DOHH2 (cell line): Measurements from ENCODE around the gene ME3.

Experiments used
- H3F3A ChIP-seq: fragments of 200-600 bp; sonication (generic), shearing (Covaris generic); 2 replicates; pipeline ENCODE4 v1.6.0; 2016; ENCODE audit warnings: antibody characterized with exemption, mild to moderate bottlenecking; ENCODE audit not compliant: control insufficient read depth, insufficient read depth
- H3K27ac ChIP-seq: fragments of 200-600 bp; sonication (generic); 2 replicates; pipeline ENCODE4 v1.5.1; 2014; ENCODE audit warnings: low read depth, mild to moderate bottlenecking, low read length, moderate library complexity
- H3K27me3 ChIP-seq: fragments of 200-600 bp; sonication (generic); 2 replicates; pipeline ENCODE4 v1.6.1; 2014; ENCODE audit warnings: mild to moderate bottlenecking, low read length, mixed read lengths; ENCODE audit not compliant: control insufficient read depth
- H3K36me3 ChIP-seq: fragments of 200-600 bp; sonication (generic); 2 replicates; pipeline ENCODE4 v1.6.1; 2014; ENCODE audit warnings: mild to moderate bottlenecking, low read length, moderate library complexity, mixed read lengths; ENCODE audit not compliant: control insufficient read depth
- H3K4me1 ChIP-seq: fragments of 200-600 bp; sonication (generic); 2 replicates; pipeline ENCODE4 v1.6.1; 2014; ENCODE audit warnings: mild to moderate bottlenecking, low read length, mixed read lengths; ENCODE audit not compliant: control insufficient read depth
- H3K4me2 ChIP-seq: fragments of 200-600 bp; sonication (generic); 2 replicates; pipeline ENCODE4 v1.6.0; 2014; ENCODE audit warnings: mild to moderate bottlenecking, low read length, moderate library complexity
- H3K4me3 ChIP-seq: fragments of 200-600 bp; sonication (generic); 2 replicates; pipeline ENCODE4 v1.5.1; 2014; ENCODE audit warnings: mild to moderate bottlenecking, low read length, mixed read lengths
- H3K79me2 ChIP-seq: fragments of 200-600 bp; sonication (generic); 2 replicates; pipeline ENCODE4 v1.6.1; 2014; ENCODE audit warnings: mild to moderate bottlenecking, low read length, mixed read lengths; ENCODE audit not compliant: control insufficient read depth
- H3K9me2 ChIP-seq: fragments of 200-600 bp; sonication (generic); replicated peaks from 2 replicates; pipeline ENCODE4 v1.6.1; 2014; ENCODE audit warnings: mild to moderate bottlenecking, low read length, mixed read lengths; ENCODE audit not compliant: control insufficient read depth
- H3K9me3 ChIP-seq: fragments of 200-600 bp; sonication (generic); 2 replicates; pipeline ENCODE4 v1.6.1; 2014; ENCODE audit warnings: antibody characterized with exemption, low read length, mixed read lengths; ENCODE audit not compliant: control insufficient read depth, insufficient read depth
- H4K20me1 ChIP-seq: fragments of 200-600 bp; sonication (generic); 2 replicates; pipeline ENCODE4 v1.6.0; 2014; ENCODE audit warnings: low read depth, mild to moderate bottlenecking, antibody characterized with exemption, low read length, moderate library complexity; ENCODE audit not compliant: control insufficient read depth, insufficient read depth
- CTCF ChIP-seq: fragments of 200-600 bp; sonication (generic); IDR thresholded peaks from one replicate; pipeline ENCODE4 v1.5.1; 2014; ENCODE audit warnings: antibody characterized with exemption, mild to moderate bottlenecking, low read depth, low read length; ENCODE audit not compliant: poor library complexity, severe bottlenecking
- EZH2phosphoT487 ChIP-seq: fragments of 200-600 bp; sonication (generic); IDR thresholded peaks from 2 replicates; pipeline ENCODE4 v1.6.1; 2017; ENCODE audit warnings: borderline replicate concordance, mild to moderate bottlenecking, antibody characterized with exemption, low read length, moderate library complexity, mixed read lengths

ME3 gene

GRCh38 chr11:86587264-86588193 is 84.9 kb downstream of the ME3 start:
- TF ChIP-seq EZH2phosphoT487 (no peak), CTCF (no peak)
- no peak overlapping the region for H3K4me3 ChIP-seq
- H3K4me2 ChIP-seq = no peak overlapping the region
- no peaks in the 10 kb centered on the region for H3K9me3 ChIP-seq
- H3K79me2 ChIP-seq = no peaks in the 10 kb centered on the region
- no peaks in the 10 kb centered on the region for H3K4me1 ChIP-seq
- no peaks in the 10 kb centered on the region for H3K9me2 ChIP-seq
- H3F3A ChIP-seq = no peaks in the 10 kb centered on the region
- H3K27me3 ChIP-seq = no peaks in the 10 kb centered on the region; the same call in 1 of the 2 replicates
- H4K20me1 ChIP-seq = no peaks in the 10 kb centered on the region
- no peaks in the 10 kb centered on the region for H3K36me3 ChIP-seq
- H3K27ac ChIP-seq = no peak overlapping the region

GRCh38 chr11:86586307-86586706 is 86.1 kb downstream of the ME3 start:
- Histone ChIP-seq H3K9me3 (no peaks in the 10 kb centered on the region), H3K36me3 (no peaks in the 10 kb centered on the region), H3K4me1 (no peaks in the 10 kb centered on the region), H3F3A (no peaks in the 10 kb centered on the region), H3K9me2 (no peaks in the 10 kb centered on the region), H4K20me1 (no peaks in the 10 kb centered on the region), H3K79me2 (no peaks in the 10 kb centered on the region), H3K27ac (no peak overlapping the region), H3K4me2 (no peak overlapping the region), H3K4me3 (no peak overlapping the region), H3K27me3 (no peaks in the 10 kb centered on the region; the same call in 1 of the 2 replicates)
- TF ChIP-seq EZH2phosphoT487 (no peak), CTCF (no peak)

GRCh38 chr11:86582898-86583297 is 89.5 kb downstream of the ME3 start:
- Histone ChIP-seq H3K4me2 (no peak overlapping the region), H3K9me3 (no peaks in the 10 kb centered on the region), H3K79me2 (no peaks in the 10 kb centered on the region), H3K27me3 (peaks cover 4% of the 10 kb centered on the region), H3K9me2 (no peaks in the 10 kb centered on the region), H3K4me1 (no peaks in the 10 kb centered on the region), H3K27ac (no peak overlapping the region), H3F3A (no peaks in the 10 kb centered on the region), H3K36me3 (no peaks in the 10 kb centered on the region), H4K20me1 (no peaks in the 10 kb centered on the region), H3K4me3 (no peak overlapping the region)
- TF ChIP-seq EZH2phosphoT487 = no peak

- Histone ChIP-seq H3K9me2 (no peaks in the 10 kb centered on the region), H3K27me3 (peaks cover 4% of the 10 kb centered on the region), H3K9me3 (no peaks in the 10 kb centered on the region), H3K4me2 (no peak overlapping the region), H3K4me1 (no peaks in the 10 kb centered on the region), H3K79me2 (no peaks in the 10 kb centered on the region), H3K4me3 (no peak overlapping the region), H3K27ac (no peak overlapping the region), H4K20me1 (no peaks in the 10 kb centered on the region), H3K36me3 (no peaks in the 10 kb centered on the region), H3F3A (no peaks in the 10 kb centered on the region)
- TF ChIP-seq EZH2phosphoT487 = no peak
- TF ChIP-seq CTCF = no peak
Observed at GRCh38 chr11:86580535-86580934, 91.9 kb downstream of the ME3 start.
